Measurements from ENCODE around the gene FNDC11.

DNA sequence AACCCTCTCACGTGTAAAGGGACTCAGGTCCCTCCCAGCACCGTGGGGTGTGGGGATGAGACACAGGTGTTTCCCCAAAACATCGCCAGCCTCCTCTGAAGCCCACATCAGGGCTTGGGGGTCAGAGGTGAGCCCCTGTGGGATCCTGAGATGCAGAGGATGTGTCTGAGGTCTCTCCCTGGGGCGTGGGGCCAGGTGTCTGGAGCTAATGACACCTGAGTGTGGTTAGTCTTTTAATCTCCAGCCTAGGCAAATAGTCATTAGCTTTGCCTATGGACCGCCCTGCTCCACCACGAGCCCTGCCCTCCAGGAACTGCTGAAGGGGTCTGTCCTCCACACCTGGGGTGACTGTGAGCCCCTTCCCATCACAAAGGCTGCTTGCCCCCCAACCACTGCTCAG, 8.1 kb upstream of the FNDC11 start:
- TF ChIP-seq EP300 (IDR thresholded peaks at IDR 0.05; ENCODE audit: low read depth) (no peak), POLR2AphosphoS5 (IDR thresholded peaks at IDR 0.05) (no peak)

Data from transverse colon (tissue), 3 donors.